ENCODE data around the gene USP10. TPM values are rescaled to one million over a fixed set of nuclear protein-coding genes. Genes with fewer than 3 reads are reported as not detected.
A peak's percentile ranks its signal among the peaks of the same experiment; 100 is the strongest.
"Not testable (repeated sequence)": the region's sequence is repeated elsewhere in the genome, so short reads cannot be mapped to it uniquely, and the experiment has no call there.

The USP10 gene
- total and polyA plus RNA-seq, 2 donors (not counting 1 experiment from before 2014, with no cell fraction given), result 48.9 to 134 TPM

GRCh38 chr16:84746231-84746630 is 46.4 kb downstream of the USP10 start:
- Histone ChIP-seq H3K27me3 (replicated peaks in 1 of 4; ENCODE audit: control extremely low read depth in 1 of 4, control insufficient read depth in 3 of 4, insufficient read depth in 4 of 4, low read length in 3 of 4) (no peaks in the 10 kb centered on the region), H2AFZ (ENCODE audit: insufficient read depth, low read depth, low read length, poor library complexity, severe bottlenecking) (no peak overlapping the region), H3K4me3 (ENCODE audit: control extremely low read depth in 1 of 5, extremely low read depth in 1 of 5, insufficient read depth in 1 of 5, low read depth in 2 of 5, low read length in 4 of 5) (no peak overlapping the region), H3K9ac (ENCODE audit: low read length) (no peak overlapping the region), H3K27ac (ENCODE audit: low read length in 2 of 2) (no peak overlapping the region), H3K9me3 (ENCODE audit: control extremely low read depth in 1 of 3, control insufficient read depth in 2 of 3, insufficient read depth in 1 of 3, low read length in 2 of 3) (no peaks in the 10 kb centered on the region), H3K36me3 (replicated peaks in 1 of 2; ENCODE audit: control extremely low read depth in 1 of 2, control insufficient read depth in 1 of 2, extremely low read depth in 1 of 2, insufficient read depth in 2 of 2, low read length in 1 of 2) (peaks cover 2 to 50% of the 10 kb centered on the region in 2 experiments), H3K4me1 (ENCODE audit: control insufficient read depth in 2 of 2, insufficient read depth in 2 of 2, low read length in 2 of 2) (peaks cover 9 to 13% of the 10 kb centered on the region in 2 donors), H3K4me2 (replicated peaks; ENCODE audit: low read depth, low read length, poor library complexity, severe bottlenecking) (no peak overlapping the region), H3K79me2 (ENCODE audit: control insufficient read depth, insufficient read depth, low read length) (peaks cover 96% of the 10 kb centered on the region), H4K20me1 (ENCODE audit: control insufficient read depth, insufficient read depth, low read length, poor library complexity, severe bottlenecking) (peaks cover 25% of the 10 kb centered on the region)
- H3K4me3 Mint-ChIP-seq, result no peak overlapping the region
- TF ChIP-seq CTCF (IDR thresholded peaks at IDR 0.05) (no peak), EZH2 (IDR thresholded peaks at IDR 0.05; ENCODE audit: borderline replicate concordance, insufficient read depth, low read depth, low read length, poor library complexity, severe bottlenecking) (no peak)
- no peak for ATAC-seq (ENCODE audit: low read depth)
- POLR2A ChIA-PET, result no interaction called here
- H3K4me1 Mint-ChIP-seq, result peaks cover 29% of the 10 kb centered on the region
- H3K27me3 Mint-ChIP-seq, result no peaks in the 10 kb centered on the region
- H3K27ac Mint-ChIP-seq, result no peak overlapping the region
- no peaks in the 10 kb centered on the region for H3K9me3 Mint-ChIP-seq (ENCODE audit: insufficient read depth)
- no peak for DNase-seq
- intact Hi-C loops (cut with micrococcal nuclease), result no loop called here
- WGBS (ENCODE audit: insufficient coverage), result 100% methylated on average over 1 of the region's 6 CpGs
- CTCF ChIA-PET, result interaction anchor here (1.0 to 3.7 kb wide), 9 partner anchors 8 to 207 kb away, joined by 3 to 26 read pairs (median 9); no protein-coding TSS in a partner anchor

GRCh38 chr16:84746875-84747274 is 47.1 kb downstream of the USP10 start:
- H2AFZ ChIP-seq (ENCODE audit: insufficient read depth, low read depth, low read length, poor library complexity, severe bottlenecking), result no peak overlapping the region
- ChIA-PET CTCF (interaction anchor here (0.6 to 3.7 kb wide), 10 partner anchors 8 to 1426 kb away, joined by 3 to 26 read pairs (median 9); no protein-coding TSS in a partner anchor), POLR2A (no interaction called here)
- H3K4me2 ChIP-seq (replicated peaks; ENCODE audit: low read depth, low read length, poor library complexity, severe bottlenecking), result no peak overlapping the region
- H3K27me3 ChIP-seq (replicated peaks in 1 of 4; ENCODE audit: control extremely low read depth in 1 of 4, control insufficient read depth in 3 of 4, insufficient read depth in 4 of 4, low read length in 3 of 4), result no peaks in the 10 kb centered on the region
- H3K27me3 Mint-ChIP-seq, result no peaks in the 10 kb centered on the region
- H3K36me3 ChIP-seq (replicated peaks in 1 of 2; ENCODE audit: control extremely low read depth in 1 of 2, control insufficient read depth in 1 of 2, extremely low read depth in 1 of 2, insufficient read depth in 2 of 2, low read length in 1 of 2), result peaks cover 2 to 45% of the 10 kb centered on the region in 2 experiments
- TF ChIP-seq CTCF (IDR thresholded peaks at IDR 0.05) (peak; percentile 29), EZH2 (IDR thresholded peaks at IDR 0.05; ENCODE audit: borderline replicate concordance, insufficient read depth, low read depth, low read length, poor library complexity, severe bottlenecking) (no peak)
- no peak overlapping the region for H3K27ac Mint-ChIP-seq
- no peak overlapping the region for H3K27ac ChIP-seq (ENCODE audit: low read length in 2 of 2)
- H3K4me1 ChIP-seq (ENCODE audit: control insufficient read depth in 2 of 2, insufficient read depth in 2 of 2, low read length in 2 of 2), result peaks cover 16 to 19% of the 10 kb centered on the region in 2 donors
- peaks cover 33% of the 10 kb centered on the region for H3K4me1 Mint-ChIP-seq
- DNase-seq (no peak), ATAC-seq (ENCODE audit: low read depth) (no peak)
- H3K4me3 ChIP-seq (ENCODE audit: control extremely low read depth in 1 of 5, extremely low read depth in 1 of 5, insufficient read depth in 1 of 5, low read depth in 2 of 5, low read length in 4 of 5), result no peak overlapping the region
- H4K20me1 ChIP-seq (ENCODE audit: control insufficient read depth, insufficient read depth, low read length, poor library complexity, severe bottlenecking), result peaks cover 18% of the 10 kb centered on the region
- H3K9ac ChIP-seq (ENCODE audit: low read length), result no peak overlapping the region
- H3K9me3 ChIP-seq (ENCODE audit: control extremely low read depth in 1 of 3, control insufficient read depth in 2 of 3, insufficient read depth in 1 of 3, low read length in 2 of 3), result no peaks in the 10 kb centered on the region
- 98% methylated on average over 11 of the region's 11 CpGs for WGBS (ENCODE audit: insufficient coverage)
- H3K79me2 ChIP-seq (ENCODE audit: control insufficient read depth, insufficient read depth, low read length), result peaks cover 95% of the 10 kb centered on the region
- no peak overlapping the region for H3K4me3 Mint-ChIP-seq
- intact Hi-C loops (cut with micrococcal nuclease), result no loop called here
- no peaks in the 10 kb centered on the region for H3K9me3 Mint-ChIP-seq (ENCODE audit: insufficient read depth)

- H3K4me1 Mint-ChIP-seq, result peaks cover 40% of the 10 kb centered on the region
- intact Hi-C loops (cut with micrococcal nuclease); H3K27ac ChIP-seq (ENCODE audit: low read length in 2 of 2); POLR2A ChIA-PET; DNase-seq; H3K9ac ChIP-seq (ENCODE audit: low read length); H2AFZ ChIP-seq (ENCODE audit: insufficient read depth, low read depth, low read length, poor library complexity, severe bottlenecking); H3K4me2 ChIP-seq (replicated peaks; ENCODE audit: low read depth, low read length, poor library complexity, severe bottlenecking); H3K27ac Mint-ChIP-seq; H3K9me3 ChIP-seq (ENCODE audit: control extremely low read depth in 1 of 3, control insufficient read depth in 2 of 3, insufficient read depth in 1 of 3, low read length in 2 of 3); H3K4me3 Mint-ChIP-seq; H3K9me3 Mint-ChIP-seq (ENCODE audit: insufficient read depth); ATAC-seq (ENCODE audit: low read depth); H3K4me3 ChIP-seq (ENCODE audit: control extremely low read depth in 1 of 5, extremely low read depth in 1 of 5, insufficient read depth in 1 of 5, low read depth in 2 of 5, low read length in 4 of 5); H3K27me3 Mint-ChIP-seq; H3K27me3 ChIP-seq (replicated peaks in 1 of 4; ENCODE audit: control extremely low read depth in 1 of 4, control insufficient read depth in 3 of 4, insufficient read depth in 4 of 4, low read length in 3 of 4): not testable (repeated sequence)
- peaks cover 22 to 28% of the 10 kb centered on the region in 2 donors for H3K4me1 ChIP-seq (ENCODE audit: control insufficient read depth in 2 of 2, insufficient read depth in 2 of 2, low read length in 2 of 2)
- 88% methylated on average over 6 of the region's 11 CpGs for WGBS (ENCODE audit: insufficient coverage)
- peaks cover 94% of the 10 kb centered on the region for H3K79me2 ChIP-seq (ENCODE audit: control insufficient read depth, insufficient read depth, low read length)
- H4K20me1 ChIP-seq (ENCODE audit: control insufficient read depth, insufficient read depth, low read length, poor library complexity, severe bottlenecking), result peaks cover 13% of the 10 kb centered on the region
- peaks cover 2 to 35% of the 10 kb centered on the region in 2 experiments for H3K36me3 ChIP-seq (replicated peaks in 1 of 2; ENCODE audit: control extremely low read depth in 1 of 2, control insufficient read depth in 1 of 2, extremely low read depth in 1 of 2, insufficient read depth in 2 of 2, low read length in 1 of 2)
- CTCF ChIA-PET, result interaction anchor here (1.1 to 3.7 kb wide), 4 partner anchors 10 to 242 kb away, joined by 3 to 26 read pairs (median 4); no protein-coding TSS in a partner anchor
These were observed 48.4 kb downstream of the USP10 start for GRCh38 chr16:84748247-84748646.

All from B cell (primary cell).